Cerebellar cortex (tissue), 1 donor: ENCODE data around the gene BRINP2.

Source experiments
- DNase-seq: peaks from one replicate; pipeline ENCODE4 v3.0.0-alpha.2; 2015; ENCODE audit warnings: low spot score

BRINP2 gene

GRCh38 chr1:177170756-177171535 is at the start of gene BRINP2:
Gene BRINP2, plus strand, starts transcription at chr1:177170958. Its CDS starts 58,919 bp downstream, at chr1:177229877.
- DNase-seq = peak; percentile 93

GRCh38 chr1:177122461-177123251 is 48.1 kb upstream of the BRINP2 start:
- DNase-seq = peak; percentile 90

GRCh38 chr1:177124577-177125278 is 46.0 kb upstream of the BRINP2 start:
- DNase-seq = no peak

- no peak for DNase-seq
Measured at GRCh38 chr1:177126267-177126666, 44.5 kb upstream of the BRINP2 start.

- DNase-seq = no peak
Measured at GRCh38 chr1:177128665-177129281, 42.0 kb upstream of the BRINP2 start.

- DNase-seq = no peak
Measured at GRCh38 chr1:177130451-177130945, 40.3 kb upstream of the BRINP2 start.

- no peak for DNase-seq
Measured at GRCh38 chr1:177131723-177132122, 39.0 kb upstream of the BRINP2 start.

- DNase-seq = no peak
Measured at GRCh38 chr1:177132141-177132540, 38.6 kb upstream of the BRINP2 start.

- no peak for DNase-seq
Measured at GRCh38 chr1:177133977-177134538, 36.7 kb upstream of the BRINP2 start.

- no peak for DNase-seq
Measured at GRCh38 chr1:177135250-177135649, 35.5 kb upstream of the BRINP2 start.

GRCh38 chr1:177137814-177138213 is 32.9 kb upstream of the BRINP2 start:
- DNase-seq = no peak

- DNase-seq = no peak
Measured at GRCh38 chr1:177138347-177138746, 32.4 kb upstream of the BRINP2 start.

- no peak for DNase-seq
Measured at GRCh38 chr1:177142010-177142409, 28.7 kb upstream of the BRINP2 start.

GRCh38 chr1:177142791-177143271 is 27.9 kb upstream of the BRINP2 start:
- DNase-seq = no peak

GRCh38 chr1:177145106-177146070 is 25.4 kb upstream of the BRINP2 start:
- DNase-seq = no peak

GRCh38 chr1:177146499-177146898 is 24.3 kb upstream of the BRINP2 start:
- no peak for DNase-seq

- DNase-seq = peak; percentile 10
Measured at GRCh38 chr1:177162243-177162642, 8.5 kb upstream of the BRINP2 start.

- peak; percentile 62 for DNase-seq
Measured at GRCh38 chr1:177163844-177164379, 6.8 kb upstream of the BRINP2 start.

GRCh38 chr1:177164380-177165068 is 6.2 kb upstream of the BRINP2 start, which contains the start of gene ASTN1:
Gene ASTN1, minus strand, starts transcription at chr1:177164712. Its CDS starts 36 bp downstream, at chr1:177164676.
- peak; percentile 79 for DNase-seq
